Endothelial cell of umbilical vein (primary cell): Measurements from ENCODE around the gene FGFR4. TPM values are rescaled to one million over a fixed set of nuclear protein-coding genes. Genes with fewer than 3 reads are reported as not detected.

ENCODE experiments used
- BruUV-seq: library from RNA; stranded (reverse); fragments of 400-500 nt; replicated peaks from 2 replicates; lab custom pipeline; 2021; lab: Mats Ljungman, UMichigan
- CTCF ChIA-PET: fragments of 300-600, 350-600 bp; sonication (Branson Sonifier 250); formaldehyde crosslinking; loops from one replicate; lab custom pipeline; 2021; ENCODE audit warnings: antibody characterized with exemption, inconsistent platforms; lab: Charles Lee
- POLR2A ChIA-PET: fragments of 300-600, 350-600 bp; sonication (Branson Sonifier 250); formaldehyde crosslinking; loops from one replicate; lab custom pipeline; 2021; ENCODE audit warnings: antibody characterized with exemption, inconsistent platforms; lab: Charles Lee
- DNase-seq: peaks from one replicate; pipeline ENCODE4 v3.0.0-alpha.2; 2011; ENCODE audit warnings: low read depth, low spot score
- FAIRE-seq: peaks from 2 replicates; lab custom pipeline; 2011; peaks lifted over from hg19 to GRCh38; lab: Jason Lieb, UNC
- H2AFZ ChIP-seq: 2 replicates; pipeline ENCODE4 v1.6.0; 2012; ENCODE audit warnings: low read depth, low read length, control low read depth, inconsistent platforms
- H3K27ac ChIP-seq: 2 replicates; pipeline ENCODE4 v1.5.1; 2011; ENCODE audit warnings: low read depth, mild to moderate bottlenecking, control low read depth, low read length, moderate library complexity; ENCODE audit not compliant: insufficient read depth
- H3K27me3 ChIP-seq, 2 experiments: 2 replicates each; pipeline versions ENCODE4 v1.6.0 to v1.6.1; 2011; ENCODE audit warnings: low read length in 2 of 2, mixed read lengths in 1 of 2; ENCODE audit not compliant: control insufficient read depth in 2 of 2, insufficient read depth in 2 of 2
- H3K36me3 ChIP-seq, 2 experiments: 2 replicates in 1 of 2; 3 replicates in 1 of 2; pipeline ENCODE4 v1.5.1; 2011; ENCODE audit warnings: low read length in 2 of 2, mild to moderate bottlenecking in 1 of 2, moderate library complexity in 1 of 2; ENCODE audit not compliant: control insufficient read depth in 2 of 2, insufficient read depth in 2 of 2; ENCODE audit errors: extremely low read depth in 1 of 2
- H3K4me1 ChIP-seq: 3 replicates; pipeline ENCODE4 v1.5.1; 2011; ENCODE audit warnings: mild to moderate bottlenecking, low read length; ENCODE audit not compliant: control insufficient read depth, insufficient read depth; ENCODE audit errors: extremely low read depth
- H3K4me2 ChIP-seq: 2 replicates; pipeline ENCODE4 v1.6.1; 2011; ENCODE audit warnings: low read length, control low read depth, mixed read lengths; ENCODE audit not compliant: insufficient read depth
- H3K4me3 ChIP-seq, 3 experiments: fragments of 200-600 bp in 1 of 3; sonication (generic), shearing (Covaris generic) in 1 of 3; replicated peaks in 1 of 3; 2 replicates each; pipeline ENCODE4 v1.5.1; 2011 to 2016; ENCODE audit warnings: control low read depth in 3 of 3, low read length in 3 of 3, mild to moderate bottlenecking in 2 of 3, inconsistent platforms in 1 of 3, low read depth in 1 of 3, moderate library complexity in 1 of 3; ENCODE audit not compliant: insufficient read depth in 1 of 3
- H3K79me2 ChIP-seq: 2 replicates; pipeline ENCODE4 v1.6.0; 2012; ENCODE audit warnings: low read length, inconsistent platforms; ENCODE audit not compliant: control insufficient read depth, insufficient read depth
- H3K9ac ChIP-seq: replicated peaks from 2 replicates; pipeline ENCODE3; 2011; ENCODE audit warnings: low read length, control low read depth; ENCODE audit not compliant: insufficient read depth; ENCODE audit errors: extremely low read depth
- H3K9me1 ChIP-seq: replicated peaks from 3 replicates; pipeline ENCODE4 v1.6.0; 2011; ENCODE audit warnings: mild to moderate bottlenecking, low read length; ENCODE audit not compliant: control insufficient read depth, insufficient read depth; ENCODE audit errors: extremely low read depth
- H3K9me3 ChIP-seq: replicated peaks from 2 replicates; pipeline ENCODE4 v1.5.1; 2012; ENCODE audit warnings: low read length, inconsistent platforms; ENCODE audit not compliant: control insufficient read depth, insufficient read depth
- H4K20me1 ChIP-seq: replicated peaks from 2 replicates; pipeline ENCODE3; 2011; ENCODE audit warnings: mild to moderate bottlenecking, low read length; ENCODE audit not compliant: control insufficient read depth, insufficient read depth; ENCODE audit errors: extremely low read depth
- CTCF ChIP-seq, 2 donors: IDR thresholded peaks; 1 replicate in 1 of 2; 2 replicates in 1 of 2; pipeline ENCODE4 v1.5.1; 2011; ENCODE audit warnings: low read length in 2 of 2, mild to moderate bottlenecking in 2 of 2, moderate library complexity in 2 of 2, control low read depth in 1 of 2, inconsistent platforms in 1 of 2, low read depth in 1 of 2; ENCODE audit not compliant: insufficient read depth in 1 of 2; ENCODE audit errors: extremely low read depth in 1 of 2
- EZH2 ChIP-seq: IDR thresholded peaks from 2 replicates; pipeline ENCODE4 v1.6.1; 2012; ENCODE audit warnings: borderline replicate concordance, low read depth, mild to moderate bottlenecking, moderate library complexity, low read length, inconsistent platforms; ENCODE audit not compliant: severe bottlenecking
- FOS ChIP-seq: IDR thresholded peaks from 2 replicates; pipeline ENCODE4 v1.6.1; 2011; ENCODE audit warnings: mild to moderate bottlenecking, low read length, moderate library complexity, borderline replicate concordance; ENCODE audit not compliant: insufficient read depth
- GATA2 ChIP-seq: IDR thresholded peaks from 2 replicates; pipeline ENCODE4 v1.7.0; 2011; ENCODE audit warnings: low read depth, mild to moderate bottlenecking, moderate library complexity, mixed read lengths, low read length; ENCODE audit not compliant: insufficient read length, insufficient read depth
- JUN ChIP-seq: IDR thresholded peaks from 2 replicates; pipeline ENCODE4 v1.6.1; 2011; ENCODE audit warnings: borderline replicate concordance, low read depth; ENCODE audit not compliant: insufficient read length, insufficient read depth
- MAX ChIP-seq: IDR thresholded peaks from 2 replicates; pipeline ENCODE4 v1.6.1; 2011; ENCODE audit not compliant: insufficient read depth, insufficient read length
- MYC ChIP-seq: IDR thresholded peaks from one replicate; pipeline ENCODE4 v1.6.1; 2011; ENCODE audit warnings: mild to moderate bottlenecking, low read depth, low read length
- POLR2A ChIP-seq: IDR thresholded peaks from 2 replicates; pipeline ENCODE4 v1.6.1; 2012; ENCODE audit warnings: low read depth, mild to moderate bottlenecking, control low read depth, low read length
- POLR2AphosphoS5 ChIP-seq: IDR thresholded peaks from 2 replicates; pipeline ENCODE4 v1.6.1; 2012; ENCODE audit warnings: low read depth, mild to moderate bottlenecking, control low read depth, low read length, moderate library complexity; ENCODE audit not compliant: insufficient read depth
- dilution Hi-C: fragments of 300-500 bp; cut with MboI; formaldehyde crosslinking; loops from one replicate; pipeline ENCODE4 v1.15.0; 2019; ENCODE audit warnings: low sequenced_read_pairs; ENCODE audit not compliant: extremely low pct_ligation_motif_present
- intact Hi-C: fragments of 100-400 bp; cut with micrococcal nuclease; formaldehyde crosslinking; loops from one replicate; pipeline ENCODE4 v1.10.0; 2022
- polyA plus RNA-seq, 4 experiments: library from polyadenylated mRNA; depleted of rRNA in 3 of 4; stranded (reverse) in 3 of 4; unstranded in 1 of 4; fragments of >200 nt; gene quantifications; 2 replicates each; pipeline versions ENCODE4 v1.2.1 to v1.2.3, GENCODE V29; 2011 to 2012; ENCODE audit warnings: missing spikeins in 1 of 4
- total RNA-seq: library from RNA; stranded (reverse); gene quantifications from 2 replicates; pipeline ENCODE4 v1.2.3, GENCODE V29; 2021

FGFR4 gene
- total and polyA plus RNA-seq, 2 donors (not counting 3 experiments of a cell fraction or from before 2014, with no cell fraction given) = 1.9 to 2.9 TPM

GRCh38 chr5:177083357-177083756, 3.4 kb upstream of the FGFR4 start:
- DNase-seq (no peak), FAIRE-seq (no peak)
- intact Hi-C loops (no loop called here), dilution Hi-C loops (no loop called here)
- TF ChIP-seq GATA2 (no peak), MAX (no peak), POLR2AphosphoS5 (no peak), CTCF (IDR thresholded peaks at IDR 0.05; ENCODE audit: extremely low read depth in 1 of 2, insufficient read depth in 1 of 2, low read depth in 1 of 2, low read length in 2 of 2) (no peak), EZH2 (no peak), FOS (no peak), MYC (no peak), POLR2A (no peak), JUN (no peak)
- no peaks in the 10 kb centered on the region for H3K36me3 ChIP-seq
- H3K9me3 ChIP-seq = no peaks in the 10 kb centered on the region
- no peaks in the 10 kb centered on the region for H4K20me1 ChIP-seq
- H3K4me2 ChIP-seq = no peak overlapping the region
- no peak overlapping the region for H3K27ac ChIP-seq
- peaks cover 5% of the 10 kb centered on the region for H3K4me1 ChIP-seq
- H3K4me3 ChIP-seq = no peak overlapping the region
- no peaks in the 10 kb centered on the region for H3K9me1 ChIP-seq
- no peaks in the 10 kb centered on the region for H3K79me2 ChIP-seq
- H3K27me3 ChIP-seq = peaks cover 3 to 7% of the 10 kb centered on the region in 2 experiments
- no peak overlapping the region for H3K9ac ChIP-seq
- ChIA-PET POLR2A (no interaction called here), CTCF (interaction anchor here (0.8 to 6.5 kb wide), 4 partner anchors 11 to 29 kb away, joined by 3 to 94 read pairs (median 4); no protein-coding TSS in a partner anchor)
- H2AFZ ChIP-seq = no peak overlapping the region
- no TSS peak for BruUV-seq
